Ovary (tissue), 9 donors: ENCODE data around the gene KRT81. TPM values are rescaled to one million over a fixed set of nuclear protein-coding genes. Genes with fewer than 3 reads are reported as not detected.

Experiments used
- DNase-seq, 5 donors: peaks; one replicate each; pipeline ENCODE4 v3.0.0-alpha.2; 2019 to 2020
- H3K27ac ChIP-seq, 2 donors: fragments of 200-600 bp; one replicate each; pipeline versions ENCODE4 v1.5.1 to v1.8.0; 2019 to 2022
- H3K27me3 ChIP-seq: fragments of 200-600 bp; one replicate; pipeline ENCODE4 v1.8.0; 2022
- H3K36me3 ChIP-seq: fragments of 200-600 bp; sonication (generic); one replicate; pipeline ENCODE4 v1.5.1; 2019
- H3K4me1 ChIP-seq: one replicate; pipeline ENCODE4 v1.8.1; 2013; ENCODE audit warnings: mild to moderate bottlenecking, moderate library complexity; ENCODE audit not compliant: insufficient read depth
- H3K4me3 ChIP-seq: fragments of 200-600 bp; sonication (generic); one replicate; pipeline ENCODE4 v1.5.1; 2017
- H3K9me3 ChIP-seq, 2 donors: fragments of 200-600 bp in 1 of 2; sonication (generic) in 1 of 2; one replicate each; pipeline versions ENCODE4 v1.5.1 to v1.8.1; 2013 to 2019; ENCODE audit warnings: mild to moderate bottlenecking in 1 of 2, moderate library complexity in 1 of 2
- EP300 ChIP-seq: sonication (generic); formaldehyde crosslinking; IDR thresholded peaks from one replicate; pipeline ENCODE4 v1.6.1; 2017; ENCODE audit warnings: antibody characterized with exemption
- POLR2A ChIP-seq: fragments of 450-650 bp; IDR thresholded peaks from one replicate; pipeline ENCODE4 v1.6.1; 2017; ENCODE audit warnings: antibody characterized with exemption, mild to moderate bottlenecking, moderate library complexity
- WGBS, 3 donors: extraction: QIAGEN DNeasy Blood & Tissue Kit in 1 of 3; methylation state at CpG; one replicate each; pipeline versions ENCODE4 v1.1.5 to v1.1.7; 2013 to 2017; 5-methylcytosine and 5-hydroxymethylcytosine counted together
- intact Hi-C, 4 donors: fragments of 100-400 bp; cut with DNase I; formaldehyde crosslinking; loops; one replicate each; pipeline versions ENCODE4 v1.11.0 to v1.15.1; 2022 to 2023
- polyA plus RNA-seq, 2 donors: library from polyadenylated mRNA; stranded (reverse); fragments of 200-250 nt in 1 of 2; fragments of 350-450 nt in 1 of 2; fragmentation: Illumina TruSeq in 1 of 2; extraction: RNeasy Lipid Tissue Mini Kit (QIAGEN cat#74804) in 1 of 2; gene quantifications; one replicate each; pipeline ENCODE4 v1.2.3, GENCODE V29; 2013 to 2014
- total RNA-seq, 7 donors: library from RNA; depleted of rRNA in 2 of 7; stranded (reverse); fragments of >200 nt in 2 of 7; fragmentation: NEBNext Ultra II Directional in 3 of 7; extraction: Animal tissue kit (Norgen Biotek cat#: 25700) in 3 of 7; gene quantifications; one replicate each; pipeline versions ENCODE4 v1.1.0 to v1.2.4, GENCODE V29; 2016 to 2023
- TF ChIP-seq, protein P1 (sequence below), 3 donors: fragments of 450-650 bp in 2 of 3; fragments of 200-600 bp in 1 of 3; IDR thresholded peaks; one replicate each; pipeline versions ENCODE4 v1.5.1 to v1.8.0; 2016 to 2022; ENCODE audit warnings: antibody characterized with exemption in 3 of 3, mild to moderate bottlenecking in 1 of 3
- donor health status: DM: no; HTN: no; CAD: no; lungs with moderate emphysema.
- donor health status: DM: no; HTN: no; CAD: no.
- donor health status: Bipolar disorder and iron deficiency.
- donor health status: DM: yes; HTN: yes; CAD: no.
- donor health status: DM: no; HTN: no; CAD: no.
- donor health status: DM: yes; HTN: yes; CAD: no.

Gene KRT81
- total and polyA plus RNA-seq, 9 donors, result 1.2 TPM; not detected in 8

GRCh38 chr12:52278575-52279421, 12.5 kb downstream of the KRT81 start:
- no peak for TF ChIP-seq EP300
- TF ChIP-seq POLR2A, result no peak
- TF ChIP-seq, protein P1, sequence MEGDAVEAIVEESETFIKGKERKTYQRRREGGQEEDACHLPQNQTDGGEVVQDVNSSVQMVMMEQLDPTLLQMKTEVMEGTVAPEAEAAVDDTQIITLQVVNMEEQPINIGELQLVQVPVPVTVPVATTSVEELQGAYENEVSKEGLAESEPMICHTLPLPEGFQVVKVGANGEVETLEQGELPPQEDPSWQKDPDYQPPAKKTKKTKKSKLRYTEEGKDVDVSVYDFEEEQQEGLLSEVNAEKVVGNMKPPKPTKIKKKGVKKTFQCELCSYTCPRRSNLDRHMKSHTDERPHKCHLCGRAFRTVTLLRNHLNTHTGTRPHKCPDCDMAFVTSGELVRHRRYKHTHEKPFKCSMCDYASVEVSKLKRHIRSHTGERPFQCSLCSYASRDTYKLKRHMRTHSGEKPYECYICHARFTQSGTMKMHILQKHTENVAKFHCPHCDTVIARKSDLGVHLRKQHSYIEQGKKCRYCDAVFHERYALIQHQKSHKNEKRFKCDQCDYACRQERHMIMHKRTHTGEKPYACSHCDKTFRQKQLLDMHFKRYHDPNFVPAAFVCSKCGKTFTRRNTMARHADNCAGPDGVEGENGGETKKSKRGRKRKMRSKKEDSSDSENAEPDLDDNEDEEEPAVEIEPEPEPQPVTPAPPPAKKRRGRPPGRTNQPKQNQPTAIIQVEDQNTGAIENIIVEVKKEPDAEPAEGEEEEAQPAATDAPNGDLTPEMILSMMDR (IDR thresholded peaks at IDR 0.05), result peak; percentile 77 to 83 (median 83)
- Histone ChIP-seq H3K9me3 (no peaks in the 10 kb centered on the region), H3K4me3 (no peak overlapping the region), H3K27me3 (no peaks in the 10 kb centered on the region), H3K36me3 (no peaks in the 10 kb centered on the region), H3K27ac (no peak overlapping the region), H3K4me1 (no peaks in the 10 kb centered on the region)
- peak; percentile 51 to 84 (median 66) for DNase-seq
- intact Hi-C loops, result loop anchor here in 2 of 4 donors (5.0 kb wide), 2 partner anchors 111 to 121 kb away; no protein-coding TSS in a partner anchor
- 15 to 16% (median 15%) methylated on average over 31 to 32 of the region's 32 CpGs for WGBS, 3 donors

GRCh38 chr12:52277486-52278245, 13.7 kb downstream of the KRT81 start:
- intact Hi-C loops, result loop anchor here in 2 of 4 donors (5.0 kb wide), 2 partner anchors 110 to 120 kb away; no protein-coding TSS in a partner anchor
- WGBS, 3 donors, result 74 to 94% (median 90%) methylated on average over 9 of the region's 9 CpGs
- no peak overlapping the region for H3K27ac ChIP-seq

DNA sequence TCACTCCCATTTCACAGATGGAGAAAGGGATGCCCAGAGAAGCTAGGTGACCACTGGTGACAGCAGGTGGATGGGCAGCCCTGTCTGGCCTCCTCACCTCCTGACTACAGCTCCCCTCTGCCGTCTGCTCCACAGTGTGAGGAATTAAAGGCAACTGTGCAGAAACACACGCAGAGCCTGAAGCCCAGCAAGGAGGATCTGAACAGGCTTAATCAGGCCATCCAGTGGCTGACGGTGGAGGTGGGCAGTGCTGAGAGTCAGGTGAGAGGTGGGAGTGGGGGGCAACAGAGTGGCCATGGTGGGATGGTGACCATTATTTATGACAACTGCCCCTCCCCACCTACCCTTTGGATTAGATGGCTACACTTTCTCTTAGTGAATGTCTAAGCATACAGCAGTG, 15.6 kb downstream of the KRT81 start:
- H3K4me1 ChIP-seq, result no peaks in the 10 kb centered on the region
- H3K27ac ChIP-seq, result no peak overlapping the region
- 50 to 53% (median 53%) methylated on average over 3 of the region's 3 CpGs for WGBS, 3 donors
- H3K27me3 ChIP-seq, result no peaks in the 10 kb centered on the region
- no peak for DNase-seq
- no peaks in the 10 kb centered on the region for H3K36me3 ChIP-seq
- H3K9me3 ChIP-seq, result no peaks in the 10 kb centered on the region
- no peak for TF ChIP-seq EP300
- TF ChIP-seq, protein P1 (IDR thresholded peaks at IDR 0.05), result no peak
- TF ChIP-seq POLR2A, result no peak
- intact Hi-C loops, result loop anchor here in 2 of 4 donors (5.0 kb wide), 2 partner anchors 108 to 118 kb away; no protein-coding TSS in a partner anchor
- H3K4me3 ChIP-seq, result no peak overlapping the region

More at GRCh38 chr12:52277486-52278245, 13.7 kb downstream of the KRT81 start:
- Histone ChIP-seq H3K9me3 (no peaks in the 10 kb centered on the region), H3K4me1 (no peaks in the 10 kb centered on the region), H3K4me3 (no peak overlapping the region), H3K27me3 (no peaks in the 10 kb centered on the region), H3K36me3 (no peaks in the 10 kb centered on the region)
- no peak for DNase-seq
- TF ChIP-seq POLR2A (no peak), EP300 (no peak)
- TF ChIP-seq, protein P1 (IDR thresholded peaks at IDR 0.05), result no peak

DNA sequence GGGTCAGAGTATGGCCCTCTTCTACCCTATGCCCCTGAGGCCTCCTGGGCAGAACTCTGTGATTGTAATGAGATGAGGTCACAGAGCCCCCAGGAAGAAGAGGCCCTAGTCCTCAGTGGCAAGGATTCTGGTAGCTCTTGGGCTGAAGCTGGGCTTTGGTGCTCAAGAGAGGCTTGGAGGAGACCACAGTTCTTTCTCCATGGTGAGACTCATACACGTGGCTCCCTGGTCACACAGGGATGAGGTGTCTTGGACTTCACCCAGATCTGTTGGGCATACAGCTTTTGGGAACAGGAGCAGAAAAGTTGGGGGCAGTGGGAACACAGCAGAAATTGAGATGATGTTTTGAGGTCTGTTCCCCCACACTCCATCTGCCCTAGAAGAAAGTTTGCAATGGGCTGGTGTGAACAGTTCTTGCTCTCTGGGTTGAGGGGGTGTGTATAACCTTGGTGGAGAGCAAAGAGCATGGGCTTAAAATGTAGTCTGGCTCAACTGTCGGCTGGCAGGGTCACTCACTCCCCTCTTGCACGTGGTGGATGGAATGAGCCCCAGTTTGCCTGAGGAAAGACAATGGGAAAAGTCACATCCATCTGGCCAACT, 16.7 kb downstream of the KRT81 start, which contains the start of gene KRT86:
Gene KRT86, plus strand, starts transcription at position 125 of the 600 bp plus-strand sequence. CDS start 27,272 bp downstream, outside the sequence.
- TF ChIP-seq, protein P1 (IDR thresholded peaks at IDR 0.05), result no peak
- TF ChIP-seq POLR2A, result no peak
- no peak for TF ChIP-seq EP300
- intact Hi-C loops, result loop anchor here in 2 of 4 donors (5.0 kb wide), 2 partner anchors 107 to 117 kb away; no protein-coding TSS in a partner anchor
- Histone ChIP-seq H3K9me3 (no peaks in the 10 kb centered on the region), H3K36me3 (no peaks in the 10 kb centered on the region), H3K4me1 (no peaks in the 10 kb centered on the region), H3K27ac (no peak within 1 kb of the TSS), H3K27me3 (no peaks in the 10 kb centered on the region), H3K4me3 (no peak within 1 kb of the TSS)
- 27 to 67% (median 44%) methylated on average over 3 of the region's 3 CpGs for WGBS, 3 donors
- no peak for DNase-seq
